Measurements from ENCODE around the gene AMBP. TPM values are rescaled to one million over a fixed set of nuclear protein-coding genes. Genes with fewer than 3 reads are reported as not detected.

The AMBP gene
- total RNA-seq, 1 experiment from 2014 or later: 0.22 TPM

DNA sequence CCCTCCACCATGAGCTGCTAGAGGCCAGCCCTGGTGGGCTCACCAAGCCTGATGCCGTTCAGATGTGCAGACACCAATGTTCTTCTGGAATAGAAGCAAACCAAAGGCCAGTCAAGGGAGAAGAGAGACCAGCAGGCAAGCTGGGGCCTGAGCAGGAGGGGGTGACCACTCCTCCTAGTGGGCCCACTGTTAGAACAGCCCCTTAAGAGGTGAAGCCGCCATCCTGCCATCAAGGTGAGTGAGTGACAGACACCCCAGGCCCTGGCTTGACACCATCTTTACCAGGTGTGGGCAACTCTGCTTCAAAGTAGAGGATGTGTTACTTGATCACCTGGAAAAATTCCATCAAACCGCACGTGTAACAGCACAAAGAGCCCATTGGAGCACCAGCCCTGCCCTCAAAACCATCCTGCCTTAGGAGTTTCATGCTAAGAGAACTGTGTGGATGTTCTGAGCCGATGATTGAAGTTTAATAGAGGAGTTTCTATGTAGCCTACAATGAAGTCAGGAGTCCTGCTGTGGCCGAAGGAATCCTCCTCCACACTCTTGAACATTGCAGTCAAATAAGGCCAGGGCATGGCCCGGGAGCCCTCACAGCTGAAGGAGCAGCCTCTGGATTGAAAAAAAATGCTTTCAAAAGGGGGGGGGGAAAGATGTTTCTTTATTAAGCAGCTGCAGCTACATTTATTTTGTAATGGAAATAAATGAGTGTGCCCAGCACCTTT is 20.8 kb downstream of the AMBP start:
- intact Hi-C loops (cut with micrococcal nuclease): no loop called here
- H3F3A ChIP-seq (ENCODE audit: low read length, unreplicated experiment): no peaks in the 10 kb centered on the region
- no peaks in the 10 kb centered on the region for H3K36me3 ChIP-seq (ENCODE audit: low read depth, low read length)
- DNase-seq (no peak), ATAC-seq (no peak)
- H3K27me3 ChIP-seq (ENCODE audit: low read length): no peaks in the 10 kb centered on the region
- H2AFZ ChIP-seq (ENCODE audit: low read length): no peak overlapping the region
- no peaks in the 10 kb centered on the region for H3K9me3 ChIP-seq (ENCODE audit: low read length)
- no peak overlapping the region for H3K4me3 ChIP-seq (ENCODE audit: low read length)
- TF ChIP-seq CTCF (conservative IDR thresholded peaks at IDR 0.05; ENCODE audit: low read depth, low read length) (no peak), EZH2phosphoT487 (IDR thresholded peaks at IDR 0.05; ENCODE audit: borderline replicate concordance, low read length) (no peak), EZH2 (IDR thresholded peaks at IDR 0.05; ENCODE audit: low read length, unreplicated experiment) (no peak)
- H3K9me2 ChIP-seq (replicated peaks; ENCODE audit: low read length): no peaks in the 10 kb centered on the region
- H4K20me1 ChIP-seq (ENCODE audit: low read length): no peaks in the 10 kb centered on the region
- no peak overlapping the region for H3K9ac ChIP-seq (ENCODE audit: low read length)
- H3K79me2 ChIP-seq (ENCODE audit: low read length): no peaks in the 10 kb centered on the region
- H3K4me1 ChIP-seq (ENCODE audit: insufficient read depth, low read length): no peaks in the 10 kb centered on the region
- no peak overlapping the region for H3K27ac ChIP-seq (ENCODE audit: low read length)
- no TSS peak for BruUV-seq (replicated peaks)
- ChIA-PET CTCF (no interaction called here), POLR2A (ENCODE audit: unreplicated experiment) (no interaction called here)
- H3K4me2 ChIP-seq (ENCODE audit: low read length): no peak overlapping the region

- no peak overlapping the region for H3K4me3 ChIP-seq (ENCODE audit: low read length)
- H3K79me2 ChIP-seq (ENCODE audit: low read length): no peaks in the 10 kb centered on the region
- H3K4me1 ChIP-seq (ENCODE audit: insufficient read depth, low read length): no peaks in the 10 kb centered on the region
- H3K4me2 ChIP-seq (ENCODE audit: low read length): no peak overlapping the region
- DNase-seq: no peak
- H4K20me1 ChIP-seq (ENCODE audit: low read length): no peaks in the 10 kb centered on the region
- no peaks in the 10 kb centered on the region for H3K36me3 ChIP-seq (ENCODE audit: low read depth, low read length)
- intact Hi-C loops (cut with micrococcal nuclease): no loop called here
- H3K9ac ChIP-seq (ENCODE audit: low read length): no peak overlapping the region
- BruUV-seq (replicated peaks): no TSS peak
- H3K9me2 ChIP-seq (replicated peaks; ENCODE audit: low read length): no peaks in the 10 kb centered on the region
- no peaks in the 10 kb centered on the region for H3F3A ChIP-seq (ENCODE audit: low read length, unreplicated experiment)
- no peaks in the 10 kb centered on the region for H3K27me3 ChIP-seq (ENCODE audit: low read length)
- H2AFZ ChIP-seq (ENCODE audit: low read length): no peak overlapping the region
- no peaks in the 10 kb centered on the region for H3K9me3 ChIP-seq (ENCODE audit: low read length)
- H3K27ac ChIP-seq (ENCODE audit: low read length): no peak overlapping the region
- ATAC-seq: no peak
- CTCF ChIA-PET: no interaction called here
- TF ChIP-seq CTCF (conservative IDR thresholded peaks at IDR 0.05; ENCODE audit: low read depth, low read length): no peak
- no peak for TF ChIP-seq EZH2 (IDR thresholded peaks at IDR 0.05; ENCODE audit: low read length, unreplicated experiment)
- TF ChIP-seq EZH2phosphoT487 (IDR thresholded peaks at IDR 0.05; ENCODE audit: borderline replicate concordance, low read length): no peak
- POLR2A ChIA-PET (ENCODE audit: unreplicated experiment): no interaction called here
Measured at GRCh38 chr9:114056527-114056926, 21.6 kb downstream of the AMBP start.

DNA sequence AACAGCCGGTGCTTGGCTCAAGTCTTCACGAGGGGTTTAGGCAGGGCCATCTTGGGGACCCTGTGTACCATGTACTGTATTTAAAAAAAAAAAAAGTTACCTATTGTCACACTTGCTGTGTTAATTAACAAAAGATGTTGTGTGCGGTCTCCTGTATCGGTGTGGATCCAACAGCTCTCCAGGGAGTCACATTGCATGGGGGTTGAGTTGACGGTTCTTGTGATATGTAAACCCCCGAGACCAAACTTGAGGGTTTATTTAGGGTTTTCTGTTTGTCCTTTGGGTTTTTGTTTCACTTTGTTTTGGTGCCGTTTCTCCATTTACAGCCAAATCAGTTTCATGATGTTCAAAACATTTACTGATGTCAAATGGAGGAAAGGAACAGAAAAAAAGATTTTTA is 22.2 kb downstream of the AMBP start:
- ATAC-seq (no peak), DNase-seq (no peak)
- H2AFZ ChIP-seq (ENCODE audit: low read length): no peak overlapping the region
- no peaks in the 10 kb centered on the region for H3K79me2 ChIP-seq (ENCODE audit: low read length)
- H3K27me3 ChIP-seq (ENCODE audit: low read length): no peaks in the 10 kb centered on the region
- no peaks in the 10 kb centered on the region for H3K4me1 ChIP-seq (ENCODE audit: insufficient read depth, low read length)
- no peak overlapping the region for H3K4me3 ChIP-seq (ENCODE audit: low read length)
- no peaks in the 10 kb centered on the region for H3K9me2 ChIP-seq (replicated peaks; ENCODE audit: low read length)
- ChIA-PET CTCF (no interaction called here), POLR2A (ENCODE audit: unreplicated experiment) (no interaction called here)
- no peak overlapping the region for H3K4me2 ChIP-seq (ENCODE audit: low read length)
- H3K9ac ChIP-seq (ENCODE audit: low read length): no peak overlapping the region
- no peaks in the 10 kb centered on the region for H3K36me3 ChIP-seq (ENCODE audit: low read depth, low read length)
- BruUV-seq (replicated peaks): no TSS peak
- H3K9me3 ChIP-seq (ENCODE audit: low read length): no peaks in the 10 kb centered on the region
- no peak overlapping the region for H3K27ac ChIP-seq (ENCODE audit: low read length)
- no peaks in the 10 kb centered on the region for H4K20me1 ChIP-seq (ENCODE audit: low read length)
- H3F3A ChIP-seq (ENCODE audit: low read length, unreplicated experiment): no peaks in the 10 kb centered on the region
- intact Hi-C loops (cut with micrococcal nuclease): no loop called here
- TF ChIP-seq EZH2 (IDR thresholded peaks at IDR 0.05; ENCODE audit: low read length, unreplicated experiment): no peak
- no peak for TF ChIP-seq CTCF (conservative IDR thresholded peaks at IDR 0.05; ENCODE audit: low read depth, low read length)
- no peak for TF ChIP-seq EZH2phosphoT487 (IDR thresholded peaks at IDR 0.05; ENCODE audit: borderline replicate concordance, low read length)

Measured in PC-3 (cell line).